Motor neuron (in vitro differentiated cells): Measurements from ENCODE around the gene ZMYND11. TPM values are rescaled to one million over a fixed set of nuclear protein-coding genes. Genes with fewer than 3 reads are reported as not detected.
A peak's percentile ranks its signal among the peaks of the same experiment; 100 is the strongest.

Experiments used
- ATAC-seq, 8 experiments: fragments of 200-7000 bp; cut with Tn5 transposase; replicated peaks in 6 of 8; 2 replicates each; pipeline ENCODE4 v1.8.0; 2021; ENCODE audit warnings: mild to moderate bottlenecking in 8 of 8, moderate library complexity in 8 of 8
- H3K27ac ChIP-seq, 2 donors: fragments of 250-450 bp; sonication (Bioruptor Pico); 2 replicates each; pipeline ENCODE4 v1.9.0; 2021; ENCODE audit warnings: antibody characterized with exemption in 2 of 2, mild to moderate bottlenecking in 2 of 2, moderate library complexity in 1 of 2
- H3K4me1 ChIP-seq, 2 donors: fragments of 250-450 bp; sonication (Bioruptor Pico); replicated peaks in 1 of 2; 2 replicates each; pipeline ENCODE4 v1.6.1; 2021; ENCODE audit warnings: antibody characterized with exemption in 2 of 2, mild to moderate bottlenecking in 2 of 2, moderate library complexity in 1 of 2
- H3K4me3 ChIP-seq, 5 donors: fragments of 250-450 bp; sonication (Bioruptor Pico); 2 replicates each; pipeline ENCODE4 v1.9.0; 2021; ENCODE audit warnings: antibody characterized with exemption in 5 of 5, mild to moderate bottlenecking in 5 of 5, moderate library complexity in 4 of 5
- WGBS, 10 experiments: fragments of 450-650 bp; shearing (Covaris generic); methylation state at CpG; one replicate each; pipeline ENCODE4 v1.0.0; 2022; 5-methylcytosine and 5-hydroxymethylcytosine counted together
- in situ Hi-C, 9 experiments: fragments of 400-800 bp; cut with MboI; loops; one replicate each; pipeline ENCODE4 v1.15.0; 2021; ENCODE audit warnings: low sequenced_read_pairs in 9 of 9, low pct_unique_long_range_greater_than_20kb in 2 of 9; ENCODE audit not compliant: unreplicated experiment in 9 of 9
- total RNA-seq, 8 experiments: library from RNA; unstranded; fragments of 300-600 nt; gene quantifications; 2 replicates each; pipeline versions ENCODE4 v1.2.3 to v1.2.4, GENCODE V29; 2022

The ZMYND11 gene
- total RNA-seq, 8 experiments from 2014 or later = 24.2 to 83.8 (median 36.8) TPM

- no peak overlapping the region for H3K4me3 ChIP-seq
- no peak for ATAC-seq
- H3K27ac ChIP-seq = no peak overlapping the region
- in situ Hi-C loops = no loop called here
- H3K4me1 ChIP-seq = no peaks in the 10 kb centered on the region
- WGBS, 10 experiments = 79 to 100% (median 89%) methylated on average over 1 to 3 of the region's 3 CpGs
Measured at GRCh38 chr10:224571-224970, 89.3 kb downstream of the ZMYND11 start.

- ATAC-seq = peak in 1 of 8 experiments; percentile 87
- in situ Hi-C loops = no loop called here
- Histone ChIP-seq H3K4me3 (no peak overlapping the region), H3K4me1 (no peaks in the 10 kb centered on the region), H3K27ac (no peak overlapping the region)
- WGBS, 10 experiments = 90 to 100% (median 96%) methylated on average over 2 of the region's 2 CpGs; no CpG with 5 or more reads in 6 of the 10 experiments
Measured at GRCh38 chr10:226018-226417, 90.8 kb downstream of the ZMYND11 start.

GRCh38 chr10:227014-227413 lies 91.8 kb downstream of the ZMYND11 start:
- ATAC-seq = no peak
- in situ Hi-C loops = no loop called here
- H3K4me1 ChIP-seq = no peaks in the 10 kb centered on the region
- H3K27ac ChIP-seq = no peak overlapping the region
- H3K4me3 ChIP-seq = no peak overlapping the region
- WGBS, 10 experiments = 0 to 100% (median 88%) methylated on average over 1 to 2 of the region's 2 CpGs; no CpG with 5 or more reads in 1 of the 10 experiments

GRCh38 chr10:228366-228765 lies 93.1 kb downstream of the ZMYND11 start:
- ATAC-seq = no peak
- Histone ChIP-seq H3K27ac (no peak overlapping the region), H3K4me3 (no peak overlapping the region), H3K4me1 (no peaks in the 10 kb centered on the region)
- in situ Hi-C loops = no loop called here
- 73 to 100% (median 94%) methylated on average over 1 to 6 of the region's 6 CpGs; no CpG with 5 or more reads in 1 of the 10 experiments for WGBS, 10 experiments

- no peak for ATAC-seq
- Histone ChIP-seq H3K4me1 (no peaks in the 10 kb centered on the region), H3K4me3 (no peak overlapping the region), H3K27ac (no peak overlapping the region)
- WGBS, 10 experiments = 74 to 100% (median 95%) methylated on average over 3 to 9 of the region's 9 CpGs; no CpG with 5 or more reads in 1 of the 10 experiments
- in situ Hi-C loops = no loop called here
Measured at GRCh38 chr10:230758-231157, 95.5 kb downstream of the ZMYND11 start.

GRCh38 chr10:232061-232460 lies 96.8 kb downstream of the ZMYND11 start:
- 83 to 100% (median 93%) methylated on average over 1 to 3 of the region's 3 CpGs; no CpG with 5 or more reads in 2 of the 10 experiments for WGBS, 10 experiments
- in situ Hi-C loops = no loop called here

GRCh38 chr10:232878-233277 lies 97.6 kb downstream of the ZMYND11 start:
- Histone ChIP-seq H3K27ac (no peak overlapping the region), H3K4me1 (no peaks in the 10 kb centered on the region), H3K4me3 (no peak overlapping the region)
- in situ Hi-C loops = no loop called here
- 82 to 100% (median 97%) methylated on average over 3 to 11 of the region's 11 CpGs; no CpG with 5 or more reads in 2 of the 10 experiments for WGBS, 10 experiments
- ATAC-seq = no peak

More at GRCh38 chr10:232061-232460, 96.8 kb downstream of the ZMYND11 start:
- H3K27ac ChIP-seq = no peak overlapping the region
- H3K4me1 ChIP-seq = no peaks in the 10 kb centered on the region
- no peak overlapping the region for H3K4me3 ChIP-seq
- ATAC-seq = no peak

- ATAC-seq = peak in 5 of 8 experiments; percentile 31 to 86 (median 77)
- no peaks in the 10 kb centered on the region for H3K4me1 ChIP-seq
- no peak overlapping the region for H3K27ac ChIP-seq
- 67 to 100% (median 87%) methylated on average over 2 to 7 of the region's 9 CpGs; no CpG with 5 or more reads in 1 of the 10 experiments for WGBS, 10 experiments
- in situ Hi-C loops = no loop called here
- H3K4me3 ChIP-seq = no peak overlapping the region
Measured at GRCh38 chr10:234708-235406, 99.6 kb downstream of the ZMYND11 start.

- WGBS, 10 experiments = 20 to 100% (median 83%) methylated on average over 1 to 3 of the region's 3 CpGs; no CpG with 5 or more reads in 2 of the 10 experiments
- peak in 2 of 8 experiments; percentile 39 to 64 for ATAC-seq
- in situ Hi-C loops = no loop called here
- Histone ChIP-seq H3K4me1 (no peaks in the 10 kb centered on the region), H3K27ac (no peak overlapping the region), H3K4me3 (no peak overlapping the region)
Measured at GRCh38 chr10:235915-236314, 100.7 kb downstream of the ZMYND11 start.

- no peak for ATAC-seq
- H3K27ac ChIP-seq = no peak overlapping the region
- 83 to 100% (median 97%) methylated on average over 1 to 6 of the region's 6 CpGs for WGBS, 10 experiments
- H3K4me1 ChIP-seq = no peaks in the 10 kb centered on the region
- no peak overlapping the region for H3K4me3 ChIP-seq
- in situ Hi-C loops = no loop called here
Measured at GRCh38 chr10:239109-239508, 103.9 kb downstream of the ZMYND11 start.

- no peak overlapping the region for H3K27ac ChIP-seq
- H3K4me3 ChIP-seq = no peak overlapping the region
- no peak for ATAC-seq
- in situ Hi-C loops = no loop called here
- no peaks in the 10 kb centered on the region for H3K4me1 ChIP-seq
- WGBS, 10 experiments = 6 to 100% (median 80%) methylated on average over 2 to 6 of the region's 6 CpGs; no CpG with 5 or more reads in 3 of the 10 experiments
Measured at GRCh38 chr10:241451-241850, 106.2 kb downstream of the ZMYND11 start.

GRCh38 chr10:241966-242643 lies 106.8 kb downstream of the ZMYND11 start:
- no peak overlapping the region for H3K4me3 ChIP-seq
- no peak overlapping the region for H3K27ac ChIP-seq
- in situ Hi-C loops = no loop called here
- ATAC-seq = peak in 3 of 8 experiments; percentile 43 to 94 (median 63)
- H3K4me1 ChIP-seq = no peaks in the 10 kb centered on the region
- WGBS, 10 experiments = 12 to 100% (median 80%) methylated on average over 1 to 9 of the region's 9 CpGs

GRCh38 chr10:244227-244626 lies 109.0 kb downstream of the ZMYND11 start:
- ATAC-seq = no peak
- Histone ChIP-seq H3K27ac (no peak overlapping the region), H3K4me3 (no peak overlapping the region), H3K4me1 (no peaks in the 10 kb centered on the region)
- WGBS, 10 experiments = 80 to 98% (median 90%) methylated on average over 1 to 7 of the region's 7 CpGs; no CpG with 5 or more reads in 2 of the 10 experiments
- in situ Hi-C loops = no loop called here
